NCI-H2171 (cell line): ENCODE measurements around the gene MYOCOS.
"Not testable (repeated sequence)": the region's sequence is repeated elsewhere in the genome, so short reads cannot be mapped to it uniquely, and the experiment has no call there.

Source experiments
- DNase-seq: peaks from one replicate; lab custom pipeline; 2025; lab: John Stamatoyannopoulos, UW

Gene MYOCOS, protein sequence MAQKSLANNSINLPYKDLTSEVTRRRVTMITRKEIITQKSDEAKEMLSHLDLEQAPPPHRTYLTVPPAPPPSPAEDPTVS

DNA sequence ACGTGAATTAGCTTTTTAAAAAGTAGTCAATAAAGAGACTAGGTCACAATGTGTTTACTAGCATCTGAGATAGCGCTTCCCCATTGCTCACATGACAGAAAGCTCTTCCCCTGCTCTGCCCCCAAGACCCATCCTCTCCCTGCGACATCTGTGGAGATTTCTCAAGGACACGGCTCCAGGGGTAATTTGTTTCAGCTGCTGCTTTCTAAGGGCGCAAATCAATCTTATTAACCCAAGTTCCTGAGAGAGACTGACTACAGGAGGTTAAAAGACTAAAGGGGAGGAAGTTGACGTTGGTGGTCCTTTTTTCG, at the start of gene MYOCOS:
Gene MYOCOS, plus strand, starts transcription at position 92 of the 311 bp plus-strand sequence. CDS start 1,641 bp downstream, outside the sequence.
- no peak for DNase-seq

DNA sequence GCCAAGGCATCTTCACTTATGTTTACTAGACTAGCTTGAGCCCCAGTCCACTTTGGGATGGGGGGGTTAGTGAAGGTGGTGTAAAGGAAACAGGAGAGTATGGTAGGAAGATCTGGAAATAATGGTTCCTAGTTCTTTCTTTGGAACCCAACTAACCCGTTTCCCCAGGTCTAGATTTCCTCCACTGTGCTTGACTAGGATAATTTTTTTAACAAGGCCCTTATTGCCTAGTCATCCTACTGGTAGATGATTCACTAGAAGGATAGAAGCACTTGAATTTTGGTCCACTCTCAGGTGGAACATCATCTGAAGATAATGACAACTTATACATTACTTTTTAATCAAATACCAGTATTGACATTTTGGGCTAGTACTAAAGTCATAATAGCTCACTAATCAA, 45.9 kb upstream of the MYOCOS start:
- no peak for DNase-seq

DNA sequence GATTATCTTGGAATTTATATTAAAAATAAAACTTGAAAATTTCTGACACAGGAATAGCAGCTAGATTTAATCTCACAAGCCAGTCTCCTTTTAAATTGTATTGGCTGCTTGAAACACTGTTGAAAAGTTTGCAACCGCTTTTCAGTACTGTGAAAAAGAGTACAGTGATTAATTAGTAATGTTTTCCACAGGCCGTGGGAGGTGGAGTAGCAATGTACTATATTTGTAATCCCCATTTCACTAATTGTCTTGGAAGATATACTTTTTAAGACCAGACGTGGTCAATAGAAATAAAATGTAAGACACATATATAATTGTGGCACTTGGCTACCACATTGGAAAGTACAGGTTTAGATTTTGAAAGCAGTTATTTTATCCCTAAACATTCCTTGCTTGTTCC, 40.8 kb upstream of the MYOCOS start:
- DNase-seq: no peak

DNA sequence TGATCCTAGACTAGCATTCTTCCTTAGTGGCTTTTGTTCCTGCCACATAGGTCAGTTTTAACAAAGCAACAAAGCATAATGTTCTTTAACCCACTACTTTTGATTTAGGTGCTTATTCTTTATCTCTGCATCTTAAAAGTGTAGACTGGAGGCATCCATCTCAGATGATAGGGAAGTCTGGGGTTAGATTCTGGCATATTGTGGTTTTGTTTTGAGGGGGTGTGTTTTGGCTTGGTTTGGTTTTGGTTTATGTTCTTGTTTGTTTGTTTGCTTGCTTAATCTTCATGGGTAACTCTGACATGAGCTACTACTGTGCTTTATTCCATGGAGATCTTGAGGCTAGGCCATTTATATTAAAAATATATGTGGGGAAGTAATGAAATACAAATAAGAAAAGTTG, 40.3 kb upstream of the MYOCOS start:
- no peak for DNase-seq

DNA sequence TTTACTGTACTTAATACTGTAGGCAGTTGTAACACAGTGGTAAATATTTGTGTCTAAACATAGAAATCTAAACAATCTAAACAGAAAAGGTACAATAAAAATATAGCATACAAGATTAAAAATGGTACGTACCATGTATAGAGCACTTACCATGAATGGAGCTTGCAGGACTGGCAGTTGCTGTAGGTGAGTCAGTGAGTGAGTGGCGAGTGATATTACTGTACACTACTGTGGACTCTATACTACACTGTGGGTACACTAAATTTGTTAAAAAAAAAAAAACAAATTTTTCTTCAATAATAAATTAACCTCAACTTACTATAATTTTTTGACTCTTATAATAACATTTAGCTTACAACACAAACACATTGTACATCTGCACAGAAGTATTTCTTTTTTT, 39.5 kb upstream of the MYOCOS start:
- DNase-seq: no peak

DNA sequence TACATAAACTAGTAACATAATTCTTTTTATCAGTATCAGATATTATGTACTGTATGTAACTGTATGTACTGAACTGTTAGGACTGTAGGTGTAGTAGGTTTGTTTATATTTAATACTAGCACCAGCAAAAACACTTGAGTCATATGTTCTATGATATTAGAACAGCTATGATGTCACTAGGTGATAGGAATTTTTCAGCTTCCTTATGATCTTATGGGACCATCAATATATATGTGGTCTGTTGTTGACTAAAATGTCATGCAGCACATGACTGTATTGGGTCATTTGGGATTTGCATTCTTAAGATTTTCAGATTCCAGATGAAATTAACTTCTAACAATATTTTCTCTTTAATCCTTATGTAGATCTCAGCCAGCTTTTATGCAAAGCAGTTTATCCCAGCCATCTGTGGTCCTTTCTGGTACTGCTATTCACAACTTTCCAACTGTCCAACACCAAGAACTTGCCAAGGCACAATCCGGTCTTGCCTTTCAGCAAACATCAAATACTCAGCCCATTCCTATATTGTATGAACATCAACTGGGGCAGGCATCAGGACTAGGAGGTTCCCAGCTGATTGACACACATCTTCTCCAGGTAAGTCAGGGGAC, 38.3 kb upstream of the MYOCOS start:
- no peak for DNase-seq

DNA sequence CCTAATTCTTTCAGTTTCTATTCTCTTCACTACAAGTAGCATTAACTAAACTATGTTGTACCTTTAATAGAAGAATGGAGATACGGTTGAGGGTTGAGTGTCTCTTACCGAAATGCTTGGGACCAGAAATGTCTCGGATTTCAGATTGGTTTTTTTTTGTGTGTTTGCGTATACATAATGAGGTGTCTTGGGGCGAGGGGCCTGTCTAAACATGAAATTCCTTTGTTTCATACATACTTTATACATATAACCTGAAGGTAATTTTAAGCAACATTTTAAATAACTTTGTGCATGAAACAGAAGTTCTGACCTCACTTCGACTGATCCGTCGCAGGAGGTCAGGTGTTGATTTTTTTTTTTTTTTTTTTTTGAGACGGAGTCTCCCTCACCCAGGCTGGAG, 36.3 kb upstream of the MYOCOS start:
- peak; percentile 37 for DNase-seq

DNA sequence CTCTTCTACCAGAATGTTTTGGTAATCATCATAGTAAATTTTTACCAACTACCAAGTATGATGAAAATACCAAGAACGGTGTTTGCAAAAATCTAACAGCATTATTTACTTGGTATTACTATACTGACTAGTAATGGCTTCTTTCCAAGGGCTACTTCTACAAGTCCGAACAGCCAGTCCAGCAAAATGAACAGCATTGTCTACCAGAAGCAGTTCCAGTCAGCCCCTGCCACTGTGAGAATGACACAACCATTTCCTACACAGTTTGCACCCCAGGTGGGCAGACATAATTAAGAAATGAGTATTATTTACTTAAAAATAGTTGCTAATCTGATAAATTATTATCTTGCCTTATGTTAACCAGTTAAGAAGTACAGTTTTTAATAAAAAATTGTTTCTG, 33.8 kb upstream of the MYOCOS start:
- no peak for DNase-seq

DNA sequence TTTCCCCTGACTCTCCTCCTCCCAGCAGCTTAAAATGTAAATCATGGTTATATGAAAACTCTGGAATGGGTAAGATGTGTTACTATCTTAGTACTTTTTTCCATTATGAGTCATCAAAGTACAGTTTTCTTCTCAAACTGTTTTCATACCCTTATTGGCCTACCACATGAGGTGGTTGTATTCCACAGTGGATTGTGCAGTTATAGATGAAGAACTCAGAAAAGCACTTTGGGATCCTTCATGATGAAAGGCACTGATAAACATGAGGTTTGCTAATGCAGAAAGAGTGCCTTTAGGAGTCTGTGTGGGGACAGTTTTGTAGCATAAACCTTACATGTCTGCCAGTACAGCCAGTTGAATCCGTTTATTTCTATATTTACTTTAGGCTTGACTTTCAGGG, 32.0 kb upstream of the MYOCOS start:
- no peak for DNase-seq

DNA sequence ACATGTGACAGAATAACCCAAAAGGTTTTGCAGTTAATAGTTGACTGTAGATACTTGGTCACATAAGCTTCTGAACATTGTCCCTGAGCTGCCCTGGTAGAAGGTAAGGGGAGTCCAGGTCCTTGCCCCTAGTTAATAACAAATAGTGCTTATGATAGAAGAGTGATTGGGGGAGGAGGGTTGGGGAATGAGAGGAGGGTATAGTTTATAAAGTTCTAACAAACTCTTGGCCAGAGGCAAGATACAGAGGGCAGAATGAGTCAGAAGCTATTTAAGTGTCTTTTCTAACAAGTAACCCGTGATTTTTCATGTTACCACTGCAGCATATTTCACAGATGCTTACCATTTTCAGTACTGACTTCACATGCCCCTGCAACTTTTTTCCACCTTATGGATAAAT, 26.7 kb upstream of the MYOCOS start:
- DNase-seq: no peak

DNA sequence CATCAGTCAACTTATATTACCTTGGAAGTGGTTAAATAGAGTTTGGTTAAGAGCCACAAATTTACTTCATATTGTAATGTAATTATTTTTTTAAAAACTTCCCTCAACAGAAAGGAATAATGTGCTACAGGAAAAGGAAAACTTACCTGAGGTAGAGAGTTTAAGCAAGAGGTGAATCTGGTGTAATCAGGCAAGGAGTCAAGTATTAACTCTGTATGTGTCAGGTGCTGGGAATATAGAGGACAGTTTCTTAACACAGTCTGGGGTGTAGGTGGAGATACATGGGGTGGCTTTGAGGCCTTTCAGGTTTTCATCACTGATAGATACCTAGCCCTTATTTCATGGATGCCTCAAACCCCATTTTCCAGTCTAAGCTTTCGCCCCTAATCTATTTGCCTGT, 25.9 kb upstream of the MYOCOS start:
- DNase-seq: no peak

DNA sequence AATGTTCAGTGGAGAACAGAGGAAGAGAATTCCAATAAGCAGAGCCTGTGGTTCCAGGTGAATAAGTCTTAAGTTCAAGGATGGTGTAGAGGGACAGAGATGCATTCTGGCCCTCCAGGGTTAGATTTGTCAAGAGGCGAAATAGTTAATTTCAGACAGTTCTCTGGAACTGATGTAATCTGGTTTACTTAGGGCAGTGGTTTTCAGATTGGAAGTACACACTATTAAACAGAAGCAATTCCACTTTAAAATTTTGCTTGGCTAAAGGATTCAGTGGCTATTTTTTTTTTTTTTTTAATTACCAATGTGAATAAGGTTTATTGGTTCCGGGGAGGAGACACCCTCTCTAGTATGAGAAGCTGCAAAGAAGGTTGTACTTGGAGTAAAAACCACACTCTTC, 25.3 kb upstream of the MYOCOS start:
- DNase-seq: no peak

DNA sequence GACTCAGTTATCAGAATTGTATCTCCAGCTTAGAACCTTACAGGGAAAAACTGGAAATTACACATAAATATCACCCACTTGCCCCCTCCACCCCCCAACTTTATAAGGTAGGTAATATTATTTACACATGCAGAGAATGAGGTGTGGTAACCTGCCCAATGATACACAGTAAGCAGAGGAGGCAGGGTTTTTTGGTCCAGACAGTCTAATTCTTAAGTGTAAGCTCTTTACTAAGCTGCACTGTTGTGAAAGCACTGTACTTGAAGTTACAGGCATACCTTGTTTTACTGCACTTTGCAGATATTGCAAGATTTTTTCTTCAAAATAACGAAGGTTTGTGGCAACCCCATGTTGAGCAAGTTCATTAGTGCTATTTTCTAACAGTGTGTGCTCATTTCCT, 24.8 kb upstream of the MYOCOS start:
- no peak for DNase-seq

DNA sequence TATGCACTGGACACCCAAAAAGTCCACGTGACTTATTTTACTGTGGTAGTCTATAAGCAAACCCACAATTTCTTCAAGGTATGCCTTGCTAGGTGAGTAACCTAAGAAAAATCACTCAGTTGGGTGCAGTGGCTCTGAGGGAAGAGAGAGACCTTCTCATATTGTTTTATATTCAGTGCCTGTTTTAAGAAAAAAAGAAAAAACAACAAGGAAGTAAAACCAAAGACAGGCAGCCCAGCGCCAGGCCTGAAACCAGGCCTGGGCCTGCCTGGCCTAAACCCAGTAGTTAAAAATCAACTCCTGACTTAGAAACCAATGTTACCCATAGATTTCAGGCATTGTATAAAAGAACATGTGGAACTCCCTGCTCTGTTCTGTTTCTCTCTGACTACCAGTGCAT, 21.7 kb upstream of the MYOCOS start:
- not testable (repeated sequence) for DNase-seq

DNA sequence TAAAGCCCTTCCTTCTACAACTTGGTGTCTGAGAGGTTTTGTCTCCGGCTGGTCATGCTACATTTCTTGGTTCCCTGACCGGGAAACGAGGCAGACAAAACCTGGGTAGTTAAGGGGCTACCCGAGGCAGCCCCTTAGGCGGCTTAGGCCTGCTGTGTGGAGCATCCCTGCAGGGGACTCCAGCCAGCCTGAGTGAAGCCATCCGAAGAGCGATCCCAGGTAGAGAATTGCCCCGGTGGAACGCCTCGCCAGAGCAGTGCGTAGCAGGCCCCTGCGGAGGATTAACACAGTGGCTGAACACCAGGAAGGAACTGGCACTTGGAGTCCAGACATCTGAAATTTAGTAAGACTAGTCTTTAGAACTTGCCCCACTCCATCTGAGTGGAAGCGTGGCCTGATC, 21.2 kb upstream of the MYOCOS start:
- DNase-seq: no peak

DNA sequence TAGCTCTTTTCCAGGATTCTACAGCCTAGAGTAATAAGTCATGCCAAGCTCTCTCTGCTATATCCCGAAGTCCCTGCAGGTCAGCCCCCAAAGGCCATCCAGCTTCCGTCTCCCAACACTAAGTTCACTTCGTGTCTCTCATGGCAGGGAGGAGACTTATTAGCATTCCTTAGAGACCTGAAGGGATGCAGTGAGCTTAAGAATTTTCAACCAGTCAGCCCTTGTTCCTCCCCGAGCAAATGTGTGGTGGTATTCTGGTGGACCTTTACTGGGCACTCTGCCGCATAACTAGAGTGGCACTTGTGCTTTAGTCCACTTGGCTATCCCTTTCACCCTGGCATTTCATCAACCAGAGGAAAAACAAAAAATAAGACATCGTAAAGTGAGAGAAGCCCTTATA, 19.0 kb upstream of the MYOCOS start:
- not testable (repeated sequence) for DNase-seq

DNA sequence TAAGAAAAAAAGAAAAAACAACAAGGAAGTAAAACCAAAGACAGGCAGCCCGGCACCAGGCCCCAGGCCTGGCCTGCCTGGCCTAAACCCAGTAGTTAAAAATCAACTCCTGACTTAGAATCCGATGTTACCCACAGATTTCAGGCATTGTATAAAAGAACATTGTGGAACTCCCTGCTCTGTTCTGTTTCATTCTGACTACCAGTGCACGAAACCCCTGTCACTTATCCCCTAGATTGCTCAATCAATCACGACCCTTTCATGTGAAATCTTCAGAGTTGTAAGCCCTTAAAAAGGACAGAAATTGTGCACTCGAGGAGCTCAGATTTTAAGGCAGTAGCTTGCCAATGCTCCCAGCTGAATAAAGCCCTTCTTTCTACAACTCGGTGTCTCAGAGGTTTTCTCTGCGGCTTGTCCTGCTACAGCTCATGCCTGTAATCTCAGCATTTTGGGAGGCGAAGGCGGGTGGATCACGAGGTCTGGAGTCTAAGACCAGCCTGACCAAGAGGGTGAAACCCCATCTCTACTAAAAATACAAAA, 15.6 kb upstream of the MYOCOS start:
- DNase-seq: no peak

DNA sequence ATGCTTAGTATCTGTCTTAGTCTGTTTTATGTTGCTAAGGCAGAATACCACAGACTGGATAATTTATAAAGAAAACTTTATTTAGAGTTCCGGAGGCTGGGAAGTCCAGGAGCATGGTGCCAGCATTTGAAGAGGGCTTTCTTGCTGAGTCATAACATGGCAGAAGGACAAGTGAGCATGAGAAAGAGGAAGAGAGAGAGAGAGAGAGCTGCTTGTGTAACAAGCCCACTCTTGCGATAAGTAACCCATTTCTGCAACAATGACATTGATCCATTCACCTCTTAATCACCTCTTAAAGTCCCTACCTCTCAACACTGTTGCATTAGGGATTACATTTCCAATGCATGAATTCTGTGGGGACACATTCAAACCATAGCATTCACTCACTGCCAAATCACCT, 11.7 kb upstream of the MYOCOS start:
- DNase-seq: no peak

DNA sequence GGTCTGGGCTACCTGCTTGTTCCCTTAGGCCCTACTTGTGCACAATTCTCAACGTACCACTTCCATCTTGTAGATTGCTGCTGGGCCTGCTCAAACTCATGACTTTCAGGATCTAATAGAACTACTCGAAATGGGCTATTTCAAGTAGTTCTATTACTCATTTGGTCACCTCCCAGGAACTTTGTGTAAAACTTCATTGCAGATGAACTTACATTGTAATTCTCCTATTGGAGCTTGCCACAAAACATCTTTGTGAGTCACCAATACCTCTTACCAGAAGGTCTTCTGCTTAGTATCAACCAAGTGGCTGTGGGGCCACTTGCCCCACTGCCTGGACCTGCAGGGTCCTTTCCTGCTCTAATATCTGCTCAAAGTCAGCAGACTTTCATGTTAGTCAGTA, 10.7 kb upstream of the MYOCOS start:
- no peak for DNase-seq

DNA sequence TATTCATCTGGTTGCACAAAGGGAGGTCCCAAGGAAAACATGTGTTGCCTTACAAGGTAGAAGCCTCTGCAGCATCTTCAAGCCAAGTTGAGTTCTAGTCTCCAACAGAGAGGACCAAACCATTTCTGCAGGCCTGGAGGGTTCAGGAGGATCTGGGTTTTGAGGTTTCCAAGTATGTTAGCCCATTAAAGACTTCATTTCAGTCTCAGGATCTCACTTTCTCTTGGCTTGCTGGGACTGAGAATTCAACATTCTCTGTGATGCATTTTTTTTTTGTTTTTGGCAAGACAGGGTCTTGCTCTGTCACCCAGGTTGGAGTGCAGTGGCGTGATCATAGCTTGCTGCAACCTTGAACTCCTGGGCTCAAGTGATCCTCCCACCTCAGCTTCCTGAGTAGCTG, 8.8 kb upstream of the MYOCOS start:
- DNase-seq: no peak

DNA sequence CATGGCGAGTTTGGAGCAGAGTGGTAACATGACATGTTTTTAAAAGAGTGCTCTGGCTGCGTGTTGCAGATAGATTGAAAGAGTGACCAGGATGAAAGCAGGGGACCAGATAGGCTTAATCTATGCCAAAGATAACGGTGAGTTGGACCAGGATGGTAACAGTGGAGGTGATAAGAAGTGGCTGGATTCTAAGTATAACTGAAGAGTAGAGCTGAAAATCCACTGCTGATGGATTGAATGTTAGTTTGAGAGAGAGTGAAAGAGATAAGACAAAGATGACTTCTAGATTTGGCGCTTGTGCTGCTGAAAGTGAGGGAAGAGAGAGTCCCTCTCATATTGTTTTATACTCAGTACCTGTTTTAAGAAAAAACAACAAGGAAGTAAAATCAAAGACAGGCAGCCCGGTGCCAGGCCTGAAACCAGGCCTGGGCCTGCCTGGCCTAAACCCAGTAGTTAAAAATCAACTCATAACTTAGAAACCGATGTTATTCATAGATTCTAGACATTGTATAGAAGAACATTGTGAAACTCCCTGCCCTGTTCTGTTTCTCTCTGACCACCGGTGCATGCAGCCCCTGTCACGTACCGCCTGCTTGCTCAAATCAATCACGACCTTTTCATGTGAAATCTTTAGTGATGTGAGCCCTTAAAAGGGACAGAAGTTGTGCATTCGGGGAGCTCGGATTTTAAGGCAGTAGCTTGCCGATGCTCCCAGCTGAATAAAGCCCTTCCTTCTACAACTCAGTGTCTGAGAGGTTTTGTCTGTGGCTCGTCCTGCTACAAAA, 6.7 kb upstream of the MYOCOS start:
- not testable (repeated sequence) for DNase-seq

DNA sequence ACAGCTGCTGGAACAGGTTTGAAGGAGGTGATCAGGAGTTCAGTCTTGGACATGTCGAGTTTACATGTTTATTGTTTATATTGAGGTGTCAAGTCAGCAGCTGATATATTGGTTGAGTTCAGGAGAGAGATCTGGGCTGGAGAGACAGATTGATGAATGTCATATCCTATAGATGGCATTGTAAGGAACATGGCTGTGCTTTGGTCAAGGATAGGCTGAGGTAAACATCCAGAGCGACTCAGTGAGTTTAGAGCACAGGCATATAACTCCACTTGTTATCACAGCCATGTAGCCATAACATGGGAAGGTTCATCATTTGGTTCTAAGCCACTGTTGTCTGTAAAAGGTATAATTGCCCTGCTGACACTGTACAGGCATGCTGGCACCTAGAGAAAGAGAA, 5.5 kb upstream of the MYOCOS start:
- DNase-seq: no peak

DNA sequence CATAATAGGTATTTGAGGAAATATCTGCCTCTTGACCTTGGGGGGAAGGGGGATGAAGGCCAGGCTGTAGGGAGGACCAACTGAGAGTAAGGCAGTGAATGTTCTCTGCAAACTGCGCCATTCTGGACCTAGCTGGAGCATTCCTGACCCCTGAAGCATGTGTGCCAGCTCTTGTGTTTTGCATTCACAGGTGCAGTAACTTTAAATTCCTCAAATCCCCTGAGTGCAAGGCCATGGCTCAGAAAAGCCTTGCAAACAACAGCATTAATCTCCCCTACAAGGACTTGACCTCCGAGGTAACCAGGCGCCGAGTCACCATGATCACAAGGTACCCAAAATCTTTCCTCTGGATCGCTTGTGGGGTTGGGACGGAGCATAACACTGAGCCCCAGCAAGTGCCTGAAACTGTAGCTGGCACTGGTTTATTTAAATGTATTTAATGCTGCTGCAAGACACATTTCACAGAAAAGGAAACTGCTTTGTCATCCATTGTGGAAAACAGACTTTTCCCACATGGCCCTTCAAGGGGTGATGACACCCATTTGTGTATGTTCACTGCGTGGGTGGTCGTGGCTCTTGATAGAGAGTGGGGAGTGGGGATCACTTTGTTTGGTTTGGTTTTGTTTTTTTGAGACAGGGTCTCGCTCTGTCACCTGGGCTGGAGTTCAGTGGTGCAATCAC, 1.7 kb downstream of the MYOCOS start:
- DNase-seq: no peak
